HL-60 (cell line): ENCODE results near the gene WFIKKN1.

Experiments
- POLR2AphosphoS5 ChIP-seq: IDR thresholded peaks from 2 replicates; pipeline ENCODE4 v1.6.1; 2012; ENCODE audit warnings: low read depth
- TF ChIP-seq, protein P1 (sequence below): IDR thresholded peaks from one replicate; pipeline ENCODE4 v1.5.1; 2011; ENCODE audit warnings: low read length, control low read depth, inconsistent platforms; ENCODE audit not compliant: insufficient read depth

GRCh38 chr16:672851-673250, 42.1 kb downstream of the WFIKKN1 start:
- TF ChIP-seq, protein P1, sequence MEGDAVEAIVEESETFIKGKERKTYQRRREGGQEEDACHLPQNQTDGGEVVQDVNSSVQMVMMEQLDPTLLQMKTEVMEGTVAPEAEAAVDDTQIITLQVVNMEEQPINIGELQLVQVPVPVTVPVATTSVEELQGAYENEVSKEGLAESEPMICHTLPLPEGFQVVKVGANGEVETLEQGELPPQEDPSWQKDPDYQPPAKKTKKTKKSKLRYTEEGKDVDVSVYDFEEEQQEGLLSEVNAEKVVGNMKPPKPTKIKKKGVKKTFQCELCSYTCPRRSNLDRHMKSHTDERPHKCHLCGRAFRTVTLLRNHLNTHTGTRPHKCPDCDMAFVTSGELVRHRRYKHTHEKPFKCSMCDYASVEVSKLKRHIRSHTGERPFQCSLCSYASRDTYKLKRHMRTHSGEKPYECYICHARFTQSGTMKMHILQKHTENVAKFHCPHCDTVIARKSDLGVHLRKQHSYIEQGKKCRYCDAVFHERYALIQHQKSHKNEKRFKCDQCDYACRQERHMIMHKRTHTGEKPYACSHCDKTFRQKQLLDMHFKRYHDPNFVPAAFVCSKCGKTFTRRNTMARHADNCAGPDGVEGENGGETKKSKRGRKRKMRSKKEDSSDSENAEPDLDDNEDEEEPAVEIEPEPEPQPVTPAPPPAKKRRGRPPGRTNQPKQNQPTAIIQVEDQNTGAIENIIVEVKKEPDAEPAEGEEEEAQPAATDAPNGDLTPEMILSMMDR, result no peak
- no peak for TF ChIP-seq POLR2AphosphoS5
